Measurements from ENCODE around the gene ACP4.

The ACP4 gene

GRCh38 chr19:50795664-50796073 lies 5.5 kb downstream of the ACP4 start:
- H3K27ac ChIP-seq (ENCODE audit: poor library complexity, severe bottlenecking), result no peak overlapping the region
- DNase-seq (ENCODE audit: low spot score), result no peak

GRCh38 chr19:50796128-50796633 lies 6.0 kb downstream of the ACP4 start:
- H3K27me3 ChIP-seq (ENCODE audit: insufficient read depth, poor library complexity, severe bottlenecking), result no peaks in the 10 kb centered on the region
- ATAC-seq (ENCODE audit: low read depth) (peak; percentile 0; the same call in 2 of the 3 replicates), DNase-seq (ENCODE audit: low spot score) (no peak)
- no peaks in the 10 kb centered on the region for H3K9me3 ChIP-seq (ENCODE audit: severe bottlenecking)
- TF ChIP-seq CTCF (IDR thresholded peaks at IDR 0.05; ENCODE audit: poor library complexity, severe bottlenecking), result no peak
- H3K4me3 ChIP-seq (ENCODE audit: severe bottlenecking), result no peak overlapping the region
- peaks cover 43% of the 10 kb centered on the region for H3K36me3 ChIP-seq (ENCODE audit: low read depth)
- H3K27ac ChIP-seq (ENCODE audit: poor library complexity, severe bottlenecking), result no peak overlapping the region
- no peaks in the 10 kb centered on the region for H3K4me1 ChIP-seq (ENCODE audit: insufficient read depth, poor library complexity, severe bottlenecking)

More at GRCh38 chr19:50795664-50796073, 5.5 kb downstream of the ACP4 start:
- H3K36me3 ChIP-seq (ENCODE audit: low read depth), result peaks cover 38% of the 10 kb centered on the region
- no peaks in the 10 kb centered on the region for H3K4me1 ChIP-seq (ENCODE audit: insufficient read depth, poor library complexity, severe bottlenecking)
- ATAC-seq (ENCODE audit: low read depth), result no peak
- no peaks in the 10 kb centered on the region for H3K27me3 ChIP-seq (ENCODE audit: insufficient read depth, poor library complexity, severe bottlenecking)
- H3K9me3 ChIP-seq (ENCODE audit: severe bottlenecking), result no peaks in the 10 kb centered on the region
- H3K4me3 ChIP-seq (ENCODE audit: severe bottlenecking), result no peak overlapping the region
- TF ChIP-seq CTCF (IDR thresholded peaks at IDR 0.05; ENCODE audit: poor library complexity, severe bottlenecking), result no peak

- Histone ChIP-seq H3K27ac (ENCODE audit: poor library complexity, severe bottlenecking) (no peak overlapping the region), H3K4me1 (ENCODE audit: insufficient read depth, poor library complexity, severe bottlenecking) (no peaks in the 10 kb centered on the region), H3K9me3 (ENCODE audit: severe bottlenecking) (no peaks in the 10 kb centered on the region), H3K36me3 (ENCODE audit: low read depth) (peaks cover 49% of the 10 kb centered on the region), H3K4me3 (ENCODE audit: severe bottlenecking) (no peak overlapping the region), H3K27me3 (ENCODE audit: insufficient read depth, poor library complexity, severe bottlenecking) (no peaks in the 10 kb centered on the region)
- ATAC-seq (ENCODE audit: low read depth) (no peak), DNase-seq (ENCODE audit: low spot score) (no peak)
- TF ChIP-seq CTCF (IDR thresholded peaks at IDR 0.05; ENCODE audit: poor library complexity, severe bottlenecking), result no peak
Observed at GRCh38 chr19:50796634-50797428, 6.6 kb downstream of the ACP4 start.

- TF ChIP-seq CTCF (IDR thresholded peaks at IDR 0.05; ENCODE audit: poor library complexity, severe bottlenecking), result no peak
- H3K36me3 ChIP-seq (ENCODE audit: low read depth), result peaks cover 55% of the 10 kb centered on the region
Observed at GRCh38 chr19:50797429-50797780, 7.2 kb downstream of the ACP4 start.

More at GRCh38 chr19:50797429-50797780, 7.2 kb downstream of the ACP4 start:
- H3K27ac ChIP-seq (ENCODE audit: poor library complexity, severe bottlenecking), result no peak overlapping the region
- H3K27me3 ChIP-seq (ENCODE audit: insufficient read depth, poor library complexity, severe bottlenecking), result no peaks in the 10 kb centered on the region
- no peaks in the 10 kb centered on the region for H3K9me3 ChIP-seq (ENCODE audit: severe bottlenecking)
- ATAC-seq (ENCODE audit: low read depth) (no peak), DNase-seq (ENCODE audit: low spot score) (no peak)
- peaks cover 2% of the 10 kb centered on the region for H3K4me1 ChIP-seq (ENCODE audit: insufficient read depth, poor library complexity, severe bottlenecking)
- H3K4me3 ChIP-seq (ENCODE audit: severe bottlenecking), result no peak overlapping the region
